ENCODE measurements around the gene DYNC1LI2.

Gene DYNC1LI2

GRCh38 chr16:66720766-66721165 lies 30.6 kb downstream of the DYNC1LI2 start:
- no peak for DNase-seq (ENCODE audit: low read depth)
- no peak for TF ChIP-seq CTCF (conservative IDR thresholded peaks at IDR 0.05; ENCODE audit: low read depth, low read length)
- no peak overlapping the region for H3K4me3 ChIP-seq (ENCODE audit: low read length)

- H3K4me3 ChIP-seq (ENCODE audit: low read length), result no peak overlapping the region
- DNase-seq (ENCODE audit: low read depth), result no peak
- no peak for TF ChIP-seq CTCF (conservative IDR thresholded peaks at IDR 0.05; ENCODE audit: low read depth, low read length)
Observed at GRCh38 chr16:66719246-66719645, 32.2 kb downstream of the DYNC1LI2 start.

GRCh38 chr16:66717776-66718175 lies 33.6 kb downstream of the DYNC1LI2 start:
- DNase-seq (ENCODE audit: low read depth), result no peak
- TF ChIP-seq CTCF (conservative IDR thresholded peaks at IDR 0.05; ENCODE audit: low read depth, low read length), result no peak
- H3K4me3 ChIP-seq (ENCODE audit: low read length), result no peak overlapping the region

GRCh38 chr16:66717112-66717675 lies 34.2 kb downstream of the DYNC1LI2 start:
- H3K4me3 ChIP-seq (ENCODE audit: low read length), result no peak overlapping the region
- no peak for DNase-seq (ENCODE audit: low read depth)
- peak; percentile 60 for TF ChIP-seq CTCF (conservative IDR thresholded peaks at IDR 0.05; ENCODE audit: low read depth, low read length)

- DNase-seq (ENCODE audit: low read depth), result no peak
- H3K4me3 ChIP-seq (ENCODE audit: low read length), result no peak overlapping the region
- TF ChIP-seq CTCF (conservative IDR thresholded peaks at IDR 0.05; ENCODE audit: low read depth, low read length), result no peak
Observed at GRCh38 chr16:66714654-66715307, 36.6 kb downstream of the DYNC1LI2 start.

- no peak overlapping the region for H3K4me3 ChIP-seq (ENCODE audit: low read length)
- no peak for DNase-seq (ENCODE audit: low read depth)
- TF ChIP-seq CTCF (conservative IDR thresholded peaks at IDR 0.05; ENCODE audit: low read depth, low read length), result no peak
Observed at GRCh38 chr16:66714062-66714461, 37.3 kb downstream of the DYNC1LI2 start.

- no peak for DNase-seq (ENCODE audit: low read depth)
- no peak for TF ChIP-seq CTCF (conservative IDR thresholded peaks at IDR 0.05; ENCODE audit: low read depth, low read length)
- H3K4me3 ChIP-seq (ENCODE audit: low read length), result no peak overlapping the region
Observed at GRCh38 chr16:66713076-66713475, 38.3 kb downstream of the DYNC1LI2 start.

Data from retinal pigment epithelial cell (primary cell).